SU-DHL-6 (cell line): ENCODE results near the gene ZC3H4.

Source experiments
- EZH2phosphoT487 ChIP-seq: fragments of 200-600 bp; sonication (generic), shearing (Covaris generic); conservative IDR thresholded peaks from 2 replicates; pipeline ENCODE4 v1.6.1; 2018; ENCODE audit warnings: mild to moderate bottlenecking, antibody characterized with exemption, low read length, moderate library complexity, mixed read lengths
- TF ChIP-seq, protein P1 (sequence below): fragments of 200-600 bp; sonication (generic); IDR thresholded peaks from one replicate; pipeline ENCODE4 v1.5.1; 2017; ENCODE audit warnings: antibody characterized with exemption, mild to moderate bottlenecking, low read length, moderate library complexity; ENCODE audit not compliant: insufficient read depth, poor library complexity, severe bottlenecking

DNA sequence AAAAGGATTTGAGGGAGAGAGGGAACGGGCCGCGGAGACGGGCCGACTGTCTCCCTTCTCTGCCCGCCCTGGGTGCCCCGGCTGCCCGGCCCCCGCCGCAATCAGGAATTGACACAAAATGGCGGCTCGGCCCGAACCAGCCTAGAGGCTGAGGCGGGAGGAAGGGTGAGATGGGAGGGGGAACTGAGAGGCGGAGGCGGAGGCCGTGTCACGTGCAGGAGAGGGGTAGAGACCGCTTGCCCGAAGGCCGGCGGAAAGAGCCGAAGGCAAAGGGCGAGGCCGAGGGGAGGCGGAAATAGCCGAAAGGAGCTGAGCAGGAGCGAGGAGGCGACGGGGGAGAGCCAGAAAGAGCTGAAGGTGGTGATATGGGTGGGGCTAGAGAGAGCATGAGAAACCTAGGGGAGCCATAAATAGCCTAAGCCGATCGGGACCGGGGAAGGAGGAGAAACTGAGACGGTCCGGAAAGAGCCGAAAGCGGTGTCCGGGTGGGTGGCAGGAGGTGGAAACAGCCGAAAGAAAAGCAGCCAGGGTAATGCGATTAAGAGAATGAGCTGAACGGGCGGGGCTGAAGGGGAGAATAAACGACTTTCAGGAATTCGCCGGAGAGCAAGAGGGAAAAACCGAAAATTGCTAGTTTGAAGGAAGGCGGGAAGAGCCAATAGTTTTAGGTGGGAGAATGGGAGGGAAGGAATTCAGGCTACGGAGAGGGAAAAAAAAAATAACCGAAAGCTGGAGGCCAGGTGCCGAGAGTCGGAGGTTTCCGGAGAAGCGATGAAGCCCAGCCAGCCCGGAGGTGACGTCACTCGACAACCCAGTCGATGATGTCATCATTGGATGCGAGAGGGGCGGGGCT is at the start of gene ZC3H4:
- no peak for TF ChIP-seq EZH2phosphoT487
- TF ChIP-seq, protein P1, sequence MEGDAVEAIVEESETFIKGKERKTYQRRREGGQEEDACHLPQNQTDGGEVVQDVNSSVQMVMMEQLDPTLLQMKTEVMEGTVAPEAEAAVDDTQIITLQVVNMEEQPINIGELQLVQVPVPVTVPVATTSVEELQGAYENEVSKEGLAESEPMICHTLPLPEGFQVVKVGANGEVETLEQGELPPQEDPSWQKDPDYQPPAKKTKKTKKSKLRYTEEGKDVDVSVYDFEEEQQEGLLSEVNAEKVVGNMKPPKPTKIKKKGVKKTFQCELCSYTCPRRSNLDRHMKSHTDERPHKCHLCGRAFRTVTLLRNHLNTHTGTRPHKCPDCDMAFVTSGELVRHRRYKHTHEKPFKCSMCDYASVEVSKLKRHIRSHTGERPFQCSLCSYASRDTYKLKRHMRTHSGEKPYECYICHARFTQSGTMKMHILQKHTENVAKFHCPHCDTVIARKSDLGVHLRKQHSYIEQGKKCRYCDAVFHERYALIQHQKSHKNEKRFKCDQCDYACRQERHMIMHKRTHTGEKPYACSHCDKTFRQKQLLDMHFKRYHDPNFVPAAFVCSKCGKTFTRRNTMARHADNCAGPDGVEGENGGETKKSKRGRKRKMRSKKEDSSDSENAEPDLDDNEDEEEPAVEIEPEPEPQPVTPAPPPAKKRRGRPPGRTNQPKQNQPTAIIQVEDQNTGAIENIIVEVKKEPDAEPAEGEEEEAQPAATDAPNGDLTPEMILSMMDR: no peak
